Measurements from ENCODE around the gene NR2F6. TPM values are rescaled to one million over a fixed set of nuclear protein-coding genes. Genes with fewer than 3 reads are reported as not detected.

Gene NR2F6
- total RNA-seq, 1 donor from 2014 or later = 89.4 TPM

DNA sequence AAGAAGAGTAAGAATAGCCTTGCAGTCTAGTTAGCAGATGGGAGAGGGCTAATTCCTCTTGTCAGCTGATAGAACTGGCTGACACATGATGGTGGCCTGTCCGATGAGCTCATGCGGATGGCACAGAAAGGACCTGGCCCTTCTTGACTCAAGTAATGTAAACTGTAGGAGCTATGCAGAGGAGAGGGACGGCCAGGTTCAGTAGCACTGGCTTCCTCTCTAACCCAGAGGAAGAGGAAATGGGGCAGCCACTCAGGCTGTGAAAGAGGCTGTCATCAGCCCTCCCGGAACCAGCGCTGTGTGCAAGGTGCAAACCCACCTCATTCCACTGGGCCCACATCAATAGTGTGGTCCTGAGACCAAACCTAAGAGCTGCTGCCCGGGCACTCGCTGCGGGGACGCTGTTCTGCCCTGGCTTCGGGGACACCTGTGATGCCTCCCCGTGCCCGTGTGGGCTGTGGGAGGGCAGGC lies 61.3 kb downstream of the NR2F6 start:
- Histone ChIP-seq H3K4me3 (ENCODE audit: low read depth, low read length) (no peak overlapping the region), H3K27me3 (ENCODE audit: control insufficient read depth, insufficient read depth, low read length) (no peaks in the 10 kb centered on the region), H3K36me3 (ENCODE audit: control insufficient read depth, insufficient read depth, low read length) (no peaks in the 10 kb centered on the region)
- DNase-seq (ENCODE audit: low read depth) = no peak
- TF ChIP-seq, protein P1, sequence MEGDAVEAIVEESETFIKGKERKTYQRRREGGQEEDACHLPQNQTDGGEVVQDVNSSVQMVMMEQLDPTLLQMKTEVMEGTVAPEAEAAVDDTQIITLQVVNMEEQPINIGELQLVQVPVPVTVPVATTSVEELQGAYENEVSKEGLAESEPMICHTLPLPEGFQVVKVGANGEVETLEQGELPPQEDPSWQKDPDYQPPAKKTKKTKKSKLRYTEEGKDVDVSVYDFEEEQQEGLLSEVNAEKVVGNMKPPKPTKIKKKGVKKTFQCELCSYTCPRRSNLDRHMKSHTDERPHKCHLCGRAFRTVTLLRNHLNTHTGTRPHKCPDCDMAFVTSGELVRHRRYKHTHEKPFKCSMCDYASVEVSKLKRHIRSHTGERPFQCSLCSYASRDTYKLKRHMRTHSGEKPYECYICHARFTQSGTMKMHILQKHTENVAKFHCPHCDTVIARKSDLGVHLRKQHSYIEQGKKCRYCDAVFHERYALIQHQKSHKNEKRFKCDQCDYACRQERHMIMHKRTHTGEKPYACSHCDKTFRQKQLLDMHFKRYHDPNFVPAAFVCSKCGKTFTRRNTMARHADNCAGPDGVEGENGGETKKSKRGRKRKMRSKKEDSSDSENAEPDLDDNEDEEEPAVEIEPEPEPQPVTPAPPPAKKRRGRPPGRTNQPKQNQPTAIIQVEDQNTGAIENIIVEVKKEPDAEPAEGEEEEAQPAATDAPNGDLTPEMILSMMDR (IDR thresholded peaks at IDR 0.05; ENCODE audit: insufficient read depth, low read length, poor library complexity, severe bottlenecking) = no peak

DNA sequence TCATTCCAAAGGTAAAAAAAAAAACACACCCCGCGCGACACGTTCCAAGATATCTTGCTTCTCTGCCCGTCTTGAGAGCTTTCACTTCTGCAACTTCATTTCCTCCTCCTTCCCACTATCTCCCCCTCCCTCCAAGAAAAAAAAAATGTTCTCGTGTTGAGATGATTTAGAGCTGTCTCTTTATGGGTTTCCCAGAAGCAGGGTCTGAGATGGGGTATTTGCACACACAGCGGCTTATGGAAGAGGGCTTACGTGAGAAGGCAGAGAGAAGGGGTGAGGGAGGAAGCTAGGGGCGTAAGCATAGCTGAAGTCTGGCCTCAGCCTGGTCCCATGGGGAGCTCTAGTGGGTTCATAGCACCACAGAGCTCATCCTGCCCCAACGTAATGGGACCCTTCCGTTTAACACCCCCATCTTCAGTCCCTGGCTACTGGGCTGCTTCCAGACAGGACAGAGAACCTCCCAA lies 61.8 kb downstream of the NR2F6 start:
- Histone ChIP-seq H3K36me3 (ENCODE audit: control insufficient read depth, insufficient read depth, low read length) (no peaks in the 10 kb centered on the region), H3K4me3 (ENCODE audit: low read depth, low read length) (no peak overlapping the region), H3K27me3 (ENCODE audit: control insufficient read depth, insufficient read depth, low read length) (no peaks in the 10 kb centered on the region)
- no peak for DNase-seq (ENCODE audit: low read depth)
- TF ChIP-seq, protein P1 (IDR thresholded peaks at IDR 0.05; ENCODE audit: insufficient read depth, low read length, poor library complexity, severe bottlenecking) = no peak

DNA sequence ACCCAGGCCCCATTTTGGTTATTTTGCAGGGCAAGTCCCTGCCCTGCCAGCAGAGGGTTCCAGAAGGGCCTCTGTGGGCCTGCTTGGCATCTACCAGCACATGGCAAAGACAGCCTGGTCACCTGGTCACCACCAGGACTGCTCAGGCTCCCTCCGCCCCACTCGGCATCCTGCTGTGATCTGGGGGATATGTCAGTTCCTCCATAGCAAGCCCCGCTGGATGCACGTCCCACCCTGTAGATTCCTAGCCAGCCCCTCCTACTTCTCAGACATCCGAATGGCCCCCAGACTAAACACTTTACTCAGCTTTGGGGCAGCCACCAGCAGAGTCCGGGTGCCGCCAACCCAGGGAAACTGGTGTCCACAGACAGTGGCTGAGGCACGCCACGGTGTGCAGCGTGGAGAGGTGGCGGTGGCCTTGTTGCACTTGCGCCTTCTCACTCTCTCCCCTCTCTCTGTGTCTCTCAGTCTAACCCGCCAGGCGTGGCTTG lies 62.4 kb downstream of the NR2F6 start:
- H3K27me3 ChIP-seq (ENCODE audit: control insufficient read depth, insufficient read depth, low read length) = no peaks in the 10 kb centered on the region
- no peaks in the 10 kb centered on the region for H3K36me3 ChIP-seq (ENCODE audit: control insufficient read depth, insufficient read depth, low read length)
- no peak overlapping the region for H3K4me3 ChIP-seq (ENCODE audit: low read depth, low read length)
- TF ChIP-seq, protein P1 (IDR thresholded peaks at IDR 0.05; ENCODE audit: insufficient read depth, low read length, poor library complexity, severe bottlenecking) = no peak
- DNase-seq (ENCODE audit: low read depth) = no peak

Other genes starting within 250 kb of the NR2F6 start
- 5.3 and 8.1 TPM in 2 replicates for gene CPAMD8, start 219.1 kb downstream of the NR2F6 start, total RNA-seq
- 8.1 and 9.9 TPM in 2 replicates for gene HAUS8, start 170.5 kb downstream of the NR2F6 start, total RNA-seq
- gene MYO9B, start 170.1 kb downstream of the NR2F6 start, total RNA-seq = 69.4 and 77.8 TPM in 2 replicates
- 14.9 and 17.0 TPM in 2 replicates for gene USE1, start 30.6 kb downstream of the NR2F6 start, total RNA-seq
- 6.8 and 7.1 TPM in 2 replicates for gene OCEL1, start 19.7 kb downstream of the NR2F6 start, total RNA-seq
- gene USHBP1, start 18.8 kb upstream of the NR2F6 start, total RNA-seq = 0.27 and 0.29 TPM in 2 replicates
- 78.4 and 101 TPM in 2 replicates for gene BABAM1, start 21.5 kb upstream of the NR2F6 start, total RNA-seq
- gene ANKLE1, start 36.0 kb upstream of the NR2F6 start, total RNA-seq = 0.17 and 0.55 TPM in 2 replicates
- gene ABHD8, start 57.5 kb upstream of the NR2F6 start, total RNA-seq = 18.6 and 19.9 TPM in 2 replicates
- 71.0 and 125 TPM in 2 replicates for gene MRPL34, start 60.0 kb upstream of the NR2F6 start, total RNA-seq
- gene DDA1, start 63.6 kb upstream of the NR2F6 start, total RNA-seq = 47.3 and 73.4 TPM in 2 replicates
- 6.9 and 9.3 TPM in 2 replicates for gene ANO8, start 88.9 kb upstream of the NR2F6 start, total RNA-seq
- 31.8 and 38.1 TPM in 2 replicates for gene GTPBP3, start 91.6 kb upstream of the NR2F6 start, total RNA-seq
- 0.48 and 1.5 TPM in 2 replicates for gene PLVAP, start 131.4 kb upstream of the NR2F6 start, total RNA-seq
- gene CCDC194, start 148.3 kb upstream of the NR2F6 start, total RNA-seq = not detected in 2 replicates
- 38.2 and 41.4 TPM in 2 replicates for gene BST2, start 159.7 kb upstream of the NR2F6 start, total RNA-seq
- 66.1 and 73.7 TPM in 2 replicates for gene MVB12A, start 174.1 kb upstream of the NR2F6 start, total RNA-seq
- 0.75 TPM in 1 of 2 replicates, not detected in the other for gene TMEM221, start 202.7 kb upstream of the NR2F6 start, total RNA-seq
- gene NXNL1, start 215.0 kb upstream of the NR2F6 start, total RNA-seq = not detected in 2 replicates
- 5.7 and 9.1 TPM in 2 replicates for gene SLC27A1, start 224.6 kb upstream of the NR2F6 start, total RNA-seq

All from kidney epithelial cell (primary cell).